T-helper 1 cell treated with Interleukin-12 subunit alpha and Interleukin-12 subunit beta and Interleukin-4 antibody, amounts not matched to agents 30 ng/mL and 1 ng/mL, for 36 hours (primary cell): Measurements from ENCODE around the gene KRTAP19-3. TPM values are rescaled to one million over a fixed set of nuclear protein-coding genes. Genes with fewer than 3 reads are reported as not detected.

Experiments used
- intact Hi-C: fragments of 100-400 bp; cut with micrococcal nuclease; formaldehyde crosslinking; loops from one replicate; pipeline ENCODE4 v1.15.1; 2024
- total RNA-seq: library from RNA; stranded (reverse); gene quantifications from 2 replicates; pipeline ENCODE4 v1.2.3, GENCODE V29; 2022

KRTAP19-3 gene
- not detected in 2 replicates for total RNA-seq

DNA sequence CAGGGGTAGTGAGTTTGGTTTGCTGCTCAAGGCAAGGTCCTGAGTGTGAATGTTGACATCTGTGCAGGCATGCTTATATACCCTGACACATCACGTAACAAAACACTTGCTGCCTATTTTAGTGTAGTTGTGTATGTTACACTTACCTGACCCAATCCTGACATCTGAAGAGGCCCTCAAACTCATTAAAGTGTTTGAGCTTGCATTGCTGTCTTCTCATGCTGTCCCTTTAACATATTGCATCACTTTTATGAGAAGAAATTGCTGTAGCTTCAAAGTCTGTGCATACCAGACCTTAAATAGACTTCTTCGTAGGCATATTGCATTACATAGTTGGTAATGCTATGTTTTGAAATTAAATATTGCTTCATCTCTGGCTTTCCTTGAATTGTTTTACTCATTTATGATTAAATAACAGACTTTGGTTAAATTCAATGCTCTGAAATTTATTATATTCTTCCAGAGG lies at the start of gene KRTAP19-3:
Gene KRTAP19-3 (minus strand): TSS at position 51 of the 466 bp plus-strand sequence. CDS start 56 bp downstream, outside the sequence.
- intact Hi-C loops, result no loop called here

DNA sequence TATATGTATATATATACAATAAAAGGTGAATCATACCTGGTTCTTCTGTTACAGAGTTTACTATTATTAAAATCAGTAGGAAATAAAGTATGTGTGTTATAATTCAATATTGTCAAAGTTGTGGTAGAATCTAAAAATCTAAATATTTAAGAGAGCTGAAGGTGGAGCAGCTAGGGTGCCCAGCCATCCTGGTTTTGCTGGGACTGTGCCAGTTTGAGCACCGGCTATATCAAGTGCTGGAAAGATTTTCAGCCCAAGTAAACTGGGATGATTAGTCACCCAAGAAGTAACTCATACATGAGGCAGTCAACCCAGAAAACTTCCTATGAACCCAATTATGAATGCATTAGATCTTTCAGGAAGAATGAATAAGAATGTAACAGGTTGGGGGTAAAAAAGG lies 27.1 kb upstream of the KRTAP19-3 start:
- intact Hi-C loops, result no loop called here

DNA sequence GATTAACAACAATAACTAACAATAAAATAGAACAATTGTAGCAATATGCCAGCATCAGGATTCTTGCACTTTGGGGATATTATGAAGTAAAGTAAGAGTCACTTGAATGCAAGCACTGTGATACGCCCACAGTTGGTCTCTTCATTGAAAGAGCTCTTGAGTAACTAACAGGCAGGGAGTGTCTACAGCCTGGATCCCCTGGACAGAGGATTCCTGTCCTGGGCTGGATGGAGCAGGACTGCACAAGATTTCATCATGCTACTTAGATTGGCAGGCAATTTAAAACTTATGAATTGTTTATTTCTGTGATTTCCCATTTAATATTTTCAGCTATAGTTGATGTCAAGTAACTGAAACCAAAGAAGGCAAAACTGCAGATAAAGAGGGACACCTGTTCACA lies 23.9 kb upstream of the KRTAP19-3 start:
- intact Hi-C loops, result no loop called here

DNA sequence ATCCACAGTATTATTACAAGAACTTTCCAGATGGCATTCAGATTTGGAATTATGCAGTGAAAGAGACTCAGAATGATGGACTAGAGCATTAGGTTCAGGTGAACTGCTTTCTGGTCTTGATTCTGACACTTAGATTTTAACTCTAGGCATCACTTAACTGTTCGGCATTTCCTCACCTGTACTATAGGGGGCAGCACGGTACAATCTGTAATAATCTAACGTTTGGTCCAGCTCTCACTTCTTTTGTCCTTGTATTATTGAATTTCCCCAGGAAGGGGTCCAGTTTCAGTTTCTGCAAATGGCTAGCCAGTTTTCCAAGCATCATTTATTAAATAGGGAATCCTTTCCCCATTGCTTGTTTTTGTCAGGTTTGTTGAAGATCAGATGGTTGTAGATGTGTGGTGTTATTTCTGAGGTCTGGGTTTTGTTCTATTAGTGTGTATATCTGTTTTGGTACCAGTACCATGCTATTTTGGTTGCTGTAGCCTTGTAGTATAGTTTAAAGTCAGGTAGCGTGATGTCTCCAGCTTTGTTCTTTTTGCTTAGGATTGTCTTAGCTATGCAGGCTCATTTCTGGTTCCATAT lies 13.9 kb upstream of the KRTAP19-3 start:
- intact Hi-C loops, result loop anchor here (10.0 kb wide), 1 partner anchor 1099 kb away; no protein-coding TSS in a partner anchor

DNA sequence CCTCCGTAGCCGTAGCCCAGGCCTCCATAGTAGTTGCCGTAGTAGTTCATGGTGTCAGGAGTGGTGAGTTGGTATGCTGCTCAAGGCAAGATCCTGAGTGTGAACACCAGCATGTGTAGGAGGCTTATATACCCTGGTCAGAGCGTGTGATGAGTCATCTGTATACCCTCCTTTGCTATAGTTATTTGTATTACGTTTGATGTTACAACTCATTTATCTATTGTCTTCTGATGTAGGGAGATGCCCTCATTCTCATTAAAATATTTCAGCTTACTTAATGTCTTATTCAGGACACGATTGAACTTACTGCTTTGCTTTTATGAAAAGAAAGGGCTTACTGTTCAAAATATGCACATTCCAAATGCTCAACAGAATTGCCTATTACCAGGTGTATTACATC lies 10.2 kb upstream of the KRTAP19-3 start, which contains the start of gene KRTAP19-5:
Gene KRTAP19-5 (minus strand): TSS at position 101 of the 400 bp plus-strand sequence. CDS start 51 bp downstream, at position 50.
- intact Hi-C loops, result loop anchor here (10.0 kb wide), 1 partner anchor 1103 kb away; no protein-coding TSS in a partner anchor

DNA sequence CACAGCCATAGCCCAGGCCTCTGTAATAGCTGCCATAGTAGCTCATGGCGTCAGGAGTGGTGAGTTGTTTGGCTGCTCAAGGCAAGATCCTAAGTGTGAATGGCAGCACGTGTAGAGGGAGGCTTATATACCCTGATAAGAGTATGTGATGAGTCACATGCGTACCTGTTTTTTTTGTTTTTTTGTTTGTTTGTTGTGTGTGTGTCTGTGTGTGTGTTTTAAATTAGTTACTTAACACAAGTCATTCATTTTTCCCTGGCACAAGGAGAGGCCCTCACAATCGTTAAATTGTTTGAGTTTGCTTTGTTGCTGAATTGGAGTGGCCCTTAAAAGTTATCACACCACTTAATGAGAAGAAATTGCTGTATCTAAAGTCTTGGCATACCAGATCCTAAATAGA lies 5.3 kb upstream of the KRTAP19-3 start, which contains the start of gene KRTAP19-4:
Gene KRTAP19-4 (minus strand): TSS at position 101 of the 400 bp plus-strand sequence. CDS start 55 bp downstream, at position 46.
- intact Hi-C loops, result no loop called here

DNA sequence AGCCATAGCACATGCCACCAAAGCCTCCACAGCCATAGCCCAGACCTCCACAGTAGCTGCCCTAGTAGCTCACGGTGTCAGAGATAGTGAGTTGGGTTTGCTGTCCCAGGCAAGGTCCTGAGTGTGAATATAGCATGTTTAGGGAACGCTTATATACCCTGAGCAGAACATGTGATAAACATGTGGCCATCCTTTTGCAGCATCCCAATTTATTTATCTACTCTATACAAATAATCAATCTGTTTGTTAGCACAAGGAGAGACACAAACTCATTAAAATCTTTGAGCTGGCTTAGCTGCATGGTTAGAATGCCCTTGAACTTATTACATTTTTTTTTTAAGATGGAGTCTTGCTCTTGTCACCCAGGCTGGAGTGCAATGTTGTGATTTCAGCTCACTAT lies 4.5 kb downstream of the KRTAP19-3 start, which contains the start of gene KRTAP19-2:
Gene KRTAP19-2 (minus strand): TSS at position 101 of the 400 bp plus-strand sequence. CDS start 88 bp downstream, at position 13.
- intact Hi-C loops, result no loop called here

DNA sequence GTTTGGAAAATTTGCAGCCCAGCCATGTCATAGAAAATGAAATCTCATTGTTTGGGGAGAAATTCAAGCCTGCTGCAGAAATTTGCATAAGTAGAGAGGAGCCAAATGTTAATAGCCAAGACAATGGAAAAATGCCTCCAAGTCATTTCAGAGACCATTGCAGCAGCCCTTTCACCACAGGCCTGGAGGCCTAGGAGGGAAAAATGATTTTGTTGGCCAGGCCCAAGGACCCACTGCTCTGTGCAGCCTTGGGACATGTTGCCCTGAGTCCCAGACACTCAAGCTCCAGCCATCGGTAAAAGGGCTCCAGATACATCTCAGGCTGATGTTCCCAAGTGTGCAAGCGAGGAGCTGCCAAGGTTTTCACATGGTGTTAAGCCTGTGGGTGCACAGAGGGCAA lies 5.6 kb downstream of the KRTAP19-3 start:
- intact Hi-C loops, result no loop called here

DNA sequence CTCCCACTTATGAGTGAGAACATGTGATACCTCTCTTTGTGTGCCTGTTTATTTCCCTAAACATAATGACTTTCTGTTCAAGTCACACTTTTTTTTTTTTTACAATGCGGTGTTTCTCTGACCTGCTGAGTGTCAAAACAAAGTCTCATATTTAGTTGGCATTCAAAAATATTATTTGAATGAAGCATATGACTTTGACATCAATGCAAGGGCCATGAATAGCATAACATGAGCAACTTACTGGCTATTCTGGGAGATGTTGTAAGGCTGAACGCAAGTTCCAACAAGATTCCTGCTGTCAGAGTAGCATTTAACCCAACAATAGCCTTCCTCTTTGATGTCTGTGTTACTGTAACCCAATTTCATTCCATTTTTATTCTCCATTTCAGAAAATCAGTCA lies 9.7 kb downstream of the KRTAP19-3 start:
- intact Hi-C loops, result no loop called here

DNA sequence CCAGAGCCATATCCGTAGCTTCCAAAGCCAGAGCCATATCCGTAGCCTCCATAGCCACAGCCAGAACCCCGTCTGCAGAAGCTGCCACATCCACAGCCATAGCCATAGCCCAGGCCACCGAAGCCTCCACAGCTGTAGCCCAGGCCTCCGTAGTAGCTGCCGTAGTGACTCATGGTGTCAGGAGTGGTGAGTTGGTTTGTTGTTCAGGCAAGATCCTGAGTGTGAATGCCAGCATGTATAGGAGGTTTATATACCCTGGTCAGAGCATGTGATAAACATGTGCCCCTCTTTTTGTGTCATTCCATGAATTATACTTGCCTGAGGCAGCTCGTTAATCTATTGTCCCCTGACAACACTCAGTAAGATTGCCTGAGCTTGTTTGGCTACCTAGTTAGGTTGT lies 11.7 kb downstream of the KRTAP19-3 start, which contains the start of gene KRTAP19-1:
Gene KRTAP19-1 (minus strand): TSS at position 223 of the 400 bp plus-strand sequence. CDS start 50 bp downstream, at position 173.
- intact Hi-C loops, result no loop called here

DNA sequence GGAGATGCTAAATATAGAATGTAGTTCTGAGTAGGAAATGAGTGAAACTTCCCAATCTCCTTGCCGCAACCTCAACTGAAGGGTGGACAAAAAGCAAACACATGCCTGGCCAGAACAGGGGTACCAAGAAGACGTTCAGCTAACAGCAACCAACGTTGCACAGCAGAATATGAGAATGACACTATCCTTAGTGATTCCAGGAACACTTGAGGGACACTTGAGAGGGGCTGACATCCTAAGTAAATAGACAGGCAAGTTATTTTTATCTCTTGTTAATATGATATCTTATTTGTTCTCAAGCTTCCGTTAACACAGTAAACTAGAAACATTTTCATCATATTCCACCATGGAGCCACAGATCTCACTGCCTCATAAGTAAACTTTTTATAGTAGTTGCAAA lies 12.6 kb downstream of the KRTAP19-3 start:
- intact Hi-C loops, result no loop called here

DNA sequence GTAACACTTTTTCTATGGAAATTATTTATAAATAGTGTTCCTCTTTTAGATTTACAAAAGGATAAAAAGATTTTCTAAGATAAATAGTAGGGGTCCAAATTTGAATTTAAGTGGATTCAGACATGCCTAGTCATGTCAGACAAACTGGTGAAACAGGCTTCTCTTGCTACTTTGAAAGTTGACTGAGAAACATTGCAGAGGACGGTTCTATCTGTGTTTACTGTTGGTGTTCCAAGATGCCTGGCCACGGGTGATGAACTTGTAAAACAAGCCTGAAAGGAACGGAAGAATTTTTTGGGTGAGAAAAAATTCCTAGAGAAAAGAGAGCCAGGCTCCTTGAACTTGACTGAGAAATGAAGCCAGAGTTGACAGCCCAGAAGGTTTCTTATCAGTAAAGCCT lies 13.8 kb downstream of the KRTAP19-3 start:
- intact Hi-C loops, result no loop called here

DNA sequence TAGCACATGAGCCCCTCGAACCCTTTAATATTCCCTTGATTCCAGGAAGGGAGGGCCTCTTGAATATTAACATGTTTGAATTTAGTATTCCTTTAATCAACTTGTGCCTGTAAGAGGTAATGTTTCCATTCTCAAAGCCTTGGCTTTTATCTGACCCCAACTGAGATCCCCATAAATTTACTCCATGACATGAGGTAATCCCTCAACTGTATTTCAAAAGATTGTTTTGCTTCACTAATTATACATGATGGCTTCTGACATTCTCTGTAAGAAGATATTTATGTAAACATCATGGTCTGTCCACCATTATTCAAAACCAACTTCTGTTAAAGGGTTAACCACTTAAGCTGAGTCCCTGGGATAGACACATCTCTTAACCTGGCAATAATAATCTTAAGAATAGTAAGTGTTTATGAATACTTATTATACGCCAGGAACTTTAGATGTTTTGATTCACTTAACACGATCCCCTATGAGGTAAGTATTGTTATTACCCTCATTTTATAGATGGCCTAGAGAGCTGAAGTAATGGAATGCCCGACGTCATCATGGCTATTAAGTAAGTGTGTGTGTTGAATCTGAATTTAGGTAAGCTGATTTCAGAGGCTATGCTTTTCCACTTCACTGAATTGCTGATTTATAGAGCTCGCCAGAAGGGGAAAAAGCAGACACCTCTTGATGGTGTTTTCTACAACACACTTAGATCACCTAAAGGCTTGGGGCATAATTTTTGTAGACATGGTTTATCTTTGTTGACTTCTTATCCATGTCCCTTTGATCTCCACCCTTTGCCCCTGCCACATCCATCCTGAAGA lies 22.7 kb downstream of the KRTAP19-3 start:
- intact Hi-C loops, result no loop called here

DNA sequence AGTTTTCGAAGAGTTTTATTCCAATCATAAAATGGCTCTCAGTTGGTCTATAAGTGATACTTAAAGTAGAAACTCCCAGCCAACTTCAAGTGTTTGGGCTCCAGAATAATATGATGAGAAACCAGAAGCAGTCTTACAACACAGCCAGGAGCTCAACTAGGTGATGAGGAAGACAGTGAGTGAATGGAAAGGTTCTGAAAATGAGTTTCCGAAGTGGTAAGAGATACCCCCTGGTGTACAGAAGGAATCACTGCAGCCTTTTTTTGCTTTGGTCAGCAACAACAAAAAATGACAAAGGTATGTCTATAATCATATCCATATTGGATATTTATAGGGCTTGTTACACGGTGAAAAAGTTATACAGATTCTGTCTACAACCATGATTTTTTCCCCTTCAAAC lies 28.1 kb downstream of the KRTAP19-3 start:
- intact Hi-C loops, result no loop called here

DNA sequence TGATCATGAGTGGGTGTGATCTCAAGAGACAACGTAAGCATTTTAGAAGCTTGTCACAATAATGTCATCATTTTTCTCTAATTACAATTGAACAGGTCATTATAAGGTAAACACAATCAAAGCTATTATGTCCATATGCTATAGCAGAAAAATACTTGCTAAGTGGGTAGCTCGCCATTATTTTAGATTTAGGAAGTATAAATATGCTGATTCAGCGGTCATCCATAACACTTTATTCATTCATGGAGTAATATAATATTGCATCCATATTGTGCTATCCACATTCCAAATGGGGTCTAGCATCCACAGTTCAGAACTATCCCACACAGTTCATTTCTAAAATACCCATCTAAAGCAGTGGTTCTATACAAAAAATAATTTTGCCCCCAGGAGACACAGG lies 43.3 kb downstream of the KRTAP19-3 start:
- intact Hi-C loops, result no loop called here

DNA sequence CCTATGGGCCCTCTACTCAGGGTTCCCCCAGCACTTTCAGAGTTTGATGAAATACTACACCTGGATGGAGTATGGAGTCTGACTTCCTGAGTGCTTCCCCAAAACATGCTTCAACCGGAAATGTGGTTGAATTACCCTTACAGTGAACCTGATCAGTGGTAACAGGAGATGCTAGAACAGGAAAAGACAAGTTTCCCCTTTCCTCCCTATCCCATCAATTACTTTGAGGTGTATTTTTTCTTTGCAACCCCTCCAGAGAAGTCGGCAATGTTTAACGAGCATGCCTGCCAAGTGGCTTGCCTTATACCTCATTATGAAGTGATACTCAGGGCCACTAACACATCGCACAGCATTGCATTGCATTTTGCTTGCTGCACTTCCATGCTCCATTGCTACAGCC lies 44.8 kb downstream of the KRTAP19-3 start:
- intact Hi-C loops, result no loop called here

DNA sequence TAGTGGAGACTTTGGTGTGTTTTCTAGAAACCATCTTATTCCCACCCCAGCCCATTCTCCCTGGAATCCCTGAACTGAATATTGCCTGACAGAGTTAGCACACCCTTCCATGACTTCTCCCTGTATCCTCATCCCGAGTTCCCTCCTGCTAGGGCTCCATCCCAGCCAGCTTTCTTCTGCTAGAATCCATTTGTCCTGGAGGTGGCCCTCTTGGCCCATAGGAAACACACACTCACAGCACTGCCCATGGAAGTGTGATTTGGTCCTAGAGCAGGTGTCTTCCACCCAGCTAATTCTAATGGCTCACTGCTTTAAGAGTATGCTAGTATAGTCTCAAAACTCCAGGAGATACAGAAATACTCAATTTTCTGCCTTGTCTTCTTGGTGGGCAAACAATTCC lies 47.6 kb downstream of the KRTAP19-3 start:
- intact Hi-C loops, result no loop called here

DNA sequence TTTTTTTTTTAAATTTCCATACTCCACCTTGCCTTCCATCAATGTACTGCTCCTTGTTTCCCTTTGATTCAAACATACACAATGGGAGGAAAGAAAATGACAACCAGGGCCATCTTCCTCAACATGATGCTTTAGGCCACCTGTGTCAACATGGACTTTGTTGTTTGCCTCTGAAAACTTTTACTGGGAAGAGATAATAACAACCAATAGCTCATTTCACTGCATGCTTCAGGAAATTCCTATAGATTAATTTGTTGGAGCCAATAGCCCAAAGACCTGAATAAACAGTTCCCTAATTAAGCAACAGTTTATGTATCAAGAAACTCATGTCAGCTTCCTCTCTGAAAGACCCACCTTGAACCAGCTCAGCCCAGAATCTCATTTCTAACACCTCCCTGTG lies 48.6 kb downstream of the KRTAP19-3 start:
- intact Hi-C loops, result no loop called here
